Lower leg skin (tissue), 4 donors: ENCODE data around the gene DPP8. TPM values are rescaled to one million over a fixed set of nuclear protein-coding genes. Genes with fewer than 3 reads are reported as not detected.

Source experiments
- DNase-seq, 2 donors: peaks; one replicate each; pipeline ENCODE4 v3.0.0-alpha.2; 2019; ENCODE audit warnings: low spot score in 2 of 2
- H3K4me3 ChIP-seq: fragments of 200-600 bp; sonication (generic); 2 replicates; pipeline ENCODE4 v1.5.1; 2017; ENCODE audit warnings: mild to moderate bottlenecking, low read depth; ENCODE audit not compliant: poor library complexity, severe bottlenecking
- CTCF ChIP-seq, 3 donors: fragments of 450-650 bp; IDR thresholded peaks; one replicate each; pipeline ENCODE4 v1.5.1; 2016; ENCODE audit warnings: antibody characterized with exemption in 3 of 3, mild to moderate bottlenecking in 3 of 3, moderate library complexity in 2 of 3
- POLR2A ChIP-seq, 2 donors: fragments of 450-650 bp; IDR thresholded peaks; one replicate each; pipeline ENCODE4 v1.6.1; 2016 to 2017; ENCODE audit warnings: antibody characterized with exemption in 2 of 2, mild to moderate bottlenecking in 1 of 2, moderate library complexity in 1 of 2
- whole genome bisulfite sequencing, 2 donors: methylation state at CpG; one replicate each; pipeline ENCODE4 v1.1.5; 2018; 5-methylcytosine and 5-hydroxymethylcytosine counted together
- intact Hi-C: fragments of 100-400 bp; cut with DNase I; formaldehyde crosslinking; loops from one replicate; pipeline ENCODE4 v1.15.0; 2023; ENCODE audit warnings: low total_unique reads
- total RNA-seq, 4 donors: library from RNA; depleted of rRNA; stranded (reverse); fragments of >200 nt; gene quantifications; one replicate each; pipeline ENCODE4 v1.1.0, GENCODE V29; 2016

The DPP8 gene
- total RNA-seq, 4 donors from 2014 or later: 23.3 to 35.4 (median 31.1) TPM

GRCh38 chr15:65509321-65509720 is 8.2 kb downstream of the DPP8 start:
- intact Hi-C loops: no loop called here
- TF ChIP-seq POLR2A (IDR thresholded peaks at IDR 0.05): no peak
- no peak for TF ChIP-seq CTCF (IDR thresholded peaks at IDR 0.05)
- 85 to 87% methylated on average over 2 of the region's 2 CpGs for WGBS, 2 donors
- H3K4me3 ChIP-seq: no peak overlapping the region
- no peak for DNase-seq

- intact Hi-C loops: no loop called here
Measured at GRCh38 chr15:65494076-65494475, 23.4 kb downstream of the DPP8 start.

GRCh38 chr15:65484876-65485275 is 32.6 kb downstream of the DPP8 start:
- no peak overlapping the region for H3K4me3 ChIP-seq
- intact Hi-C loops: no loop called here
- WGBS, 2 donors: 92 to 93% methylated on average over 4 of the region's 4 CpGs
- TF ChIP-seq CTCF (IDR thresholded peaks at IDR 0.05) (no peak), POLR2A (IDR thresholded peaks at IDR 0.05) (no peak)
- no peak for DNase-seq

More at GRCh38 chr15:65494076-65494475, 23.4 kb downstream of the DPP8 start:
- TF ChIP-seq POLR2A (IDR thresholded peaks at IDR 0.05): no peak
- no peak for TF ChIP-seq CTCF (IDR thresholded peaks at IDR 0.05)
- no peak for DNase-seq
- WGBS, 2 donors: 89 to 94% methylated on average over 4 of the region's 4 CpGs
- H3K4me3 ChIP-seq: no peak overlapping the region

GRCh38 chr15:65476903-65477302 is 40.6 kb downstream of the DPP8 start:
- H3K4me3 ChIP-seq: no peak overlapping the region
- DNase-seq: no peak
- intact Hi-C loops: no loop called here
- TF ChIP-seq CTCF (IDR thresholded peaks at IDR 0.05) (no peak), POLR2A (IDR thresholded peaks at IDR 0.05) (no peak)
- 73 to 75% methylated on average over 5 of the region's 5 CpGs for WGBS, 2 donors

- intact Hi-C loops: no loop called here
- H3K4me3 ChIP-seq: no peak overlapping the region
- no peak for DNase-seq
- WGBS, 2 donors: 79 to 88% methylated on average over 3 of the region's 3 CpGs
- no peak for TF ChIP-seq CTCF (IDR thresholded peaks at IDR 0.05)
Measured at GRCh38 chr15:65470866-65471265, 46.6 kb downstream of the DPP8 start.

- TF ChIP-seq POLR2A (IDR thresholded peaks at IDR 0.05) (no peak), CTCF (IDR thresholded peaks at IDR 0.05) (no peak)
- H3K4me3 ChIP-seq: no peak overlapping the region
- no peak for DNase-seq
- 93 to 96% methylated on average over 5 of the region's 5 CpGs for WGBS, 2 donors
- intact Hi-C loops: no loop called here
Measured at GRCh38 chr15:65468229-65468909, 49.1 kb downstream of the DPP8 start.
